GM12891 (cell line): Measurements from ENCODE around the gene KCND2.

Source experiments
- PAX5 ChIP-seq: IDR thresholded peaks from 2 replicates; pipeline ENCODE4 v1.6.1; 2011; ENCODE audit warnings: low read length, moderate library complexity, mild to moderate bottlenecking; ENCODE audit not compliant: insufficient read depth, severe bottlenecking
- POLR2A ChIP-seq: IDR thresholded peaks from 2 replicates; pipeline ENCODE4 v1.6.1; 2011; ENCODE audit warnings: low read depth, low read length, control low read depth
- POLR2AphosphoS5 ChIP-seq: IDR thresholded peaks from 2 replicates; pipeline ENCODE4 v1.6.1; 2011; ENCODE audit warnings: low read depth, low read length, control low read depth

GRCh38 chr7:120320218-120320961 is 47.4 kb downstream of the KCND2 start:
- TF ChIP-seq POLR2A (no peak), PAX5 (no peak), POLR2AphosphoS5 (no peak)
